Measurements from ENCODE around the gene ADAP1. TPM values are rescaled to one million over a fixed set of nuclear protein-coding genes. Genes with fewer than 3 reads are reported as not detected.

ADAP1 gene
- total RNA-seq, 2 donors from 2014 or later, result 3.8 to 6.5 TPM

DNA sequence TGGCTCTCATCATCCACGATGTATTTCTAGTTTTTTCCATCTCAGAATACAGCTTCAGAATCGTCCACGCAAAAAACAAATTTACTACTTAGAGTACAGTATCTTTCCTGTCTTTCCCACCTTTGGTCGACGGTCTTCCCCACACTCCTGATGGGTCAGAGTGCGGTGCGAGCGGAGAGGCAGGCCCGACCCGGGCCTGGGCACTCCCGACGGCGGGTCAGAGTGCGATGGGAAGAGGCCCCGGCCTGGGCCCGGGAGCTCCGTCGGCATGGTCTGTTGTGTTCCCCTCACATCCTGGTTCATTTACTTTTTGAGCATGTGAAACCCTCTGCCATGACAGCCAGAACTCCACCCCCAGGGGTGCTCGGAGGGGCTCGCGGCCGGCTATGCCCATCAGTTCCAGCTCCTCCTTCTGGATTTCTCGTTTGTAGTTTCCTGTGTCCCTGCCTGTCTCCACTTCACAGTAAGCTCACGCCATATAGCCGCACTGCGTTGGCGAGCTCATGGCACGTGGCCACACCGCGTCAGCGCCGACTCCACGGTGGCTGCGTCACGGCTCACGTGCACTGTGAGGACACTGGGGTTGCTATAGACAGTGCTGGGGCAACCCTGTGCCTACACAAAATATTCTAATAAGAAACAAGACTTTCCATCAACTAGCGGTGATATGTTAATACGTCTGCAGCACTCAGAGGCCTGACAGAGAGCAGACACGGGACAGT, 13.0 kb upstream of the ADAP1 start:
- WGBS, 2 experiments (ENCODE audit: insufficient coverage in 1 of 2, insufficient read length in 1 of 2), result 94 to 97% methylated on average over 29 to 39 of the region's 39 CpGs
- H3K27me3 ChIP-seq (ENCODE audit: control insufficient read depth, insufficient read depth, low read length, poor library complexity, severe bottlenecking), result no peaks in the 10 kb centered on the region
- Mint-ChIP-seq H3K36me3 (ENCODE audit: low read depth) (peaks cover 36% of the 10 kb centered on the region), H3K27me3 (ENCODE audit: insufficient read depth) (no peaks in the 10 kb centered on the region), H3K4me3 (no peak overlapping the region), H3K27ac (no peak overlapping the region), H3K4me1 (peaks cover 4% of the 10 kb centered on the region), H3K9me3 (no peaks in the 10 kb centered on the region)
- no peaks in the 10 kb centered on the region for H3K4me1 ChIP-seq (ENCODE audit: control insufficient read depth, insufficient read depth, low read length)
- no peak overlapping the region for H3K4me3 ChIP-seq (ENCODE audit: low read length)
- no peak for DNase-seq
- no peaks in the 10 kb centered on the region for H3K9me3 ChIP-seq (ENCODE audit: control insufficient read depth, low read length)
- TF ChIP-seq, protein P1, sequence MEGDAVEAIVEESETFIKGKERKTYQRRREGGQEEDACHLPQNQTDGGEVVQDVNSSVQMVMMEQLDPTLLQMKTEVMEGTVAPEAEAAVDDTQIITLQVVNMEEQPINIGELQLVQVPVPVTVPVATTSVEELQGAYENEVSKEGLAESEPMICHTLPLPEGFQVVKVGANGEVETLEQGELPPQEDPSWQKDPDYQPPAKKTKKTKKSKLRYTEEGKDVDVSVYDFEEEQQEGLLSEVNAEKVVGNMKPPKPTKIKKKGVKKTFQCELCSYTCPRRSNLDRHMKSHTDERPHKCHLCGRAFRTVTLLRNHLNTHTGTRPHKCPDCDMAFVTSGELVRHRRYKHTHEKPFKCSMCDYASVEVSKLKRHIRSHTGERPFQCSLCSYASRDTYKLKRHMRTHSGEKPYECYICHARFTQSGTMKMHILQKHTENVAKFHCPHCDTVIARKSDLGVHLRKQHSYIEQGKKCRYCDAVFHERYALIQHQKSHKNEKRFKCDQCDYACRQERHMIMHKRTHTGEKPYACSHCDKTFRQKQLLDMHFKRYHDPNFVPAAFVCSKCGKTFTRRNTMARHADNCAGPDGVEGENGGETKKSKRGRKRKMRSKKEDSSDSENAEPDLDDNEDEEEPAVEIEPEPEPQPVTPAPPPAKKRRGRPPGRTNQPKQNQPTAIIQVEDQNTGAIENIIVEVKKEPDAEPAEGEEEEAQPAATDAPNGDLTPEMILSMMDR (conservative IDR thresholded peaks at IDR 0.05), result no peak
- peaks cover 39% of the 10 kb centered on the region for H3K36me3 ChIP-seq (ENCODE audit: control insufficient read depth, insufficient read depth, low read length)
- no peak overlapping the region for H3K9ac ChIP-seq (ENCODE audit: extremely low read depth, low read length, poor library complexity, severe bottlenecking)
- no peak overlapping the region for H3K27ac ChIP-seq (ENCODE audit: low read depth, low read length)

DNA sequence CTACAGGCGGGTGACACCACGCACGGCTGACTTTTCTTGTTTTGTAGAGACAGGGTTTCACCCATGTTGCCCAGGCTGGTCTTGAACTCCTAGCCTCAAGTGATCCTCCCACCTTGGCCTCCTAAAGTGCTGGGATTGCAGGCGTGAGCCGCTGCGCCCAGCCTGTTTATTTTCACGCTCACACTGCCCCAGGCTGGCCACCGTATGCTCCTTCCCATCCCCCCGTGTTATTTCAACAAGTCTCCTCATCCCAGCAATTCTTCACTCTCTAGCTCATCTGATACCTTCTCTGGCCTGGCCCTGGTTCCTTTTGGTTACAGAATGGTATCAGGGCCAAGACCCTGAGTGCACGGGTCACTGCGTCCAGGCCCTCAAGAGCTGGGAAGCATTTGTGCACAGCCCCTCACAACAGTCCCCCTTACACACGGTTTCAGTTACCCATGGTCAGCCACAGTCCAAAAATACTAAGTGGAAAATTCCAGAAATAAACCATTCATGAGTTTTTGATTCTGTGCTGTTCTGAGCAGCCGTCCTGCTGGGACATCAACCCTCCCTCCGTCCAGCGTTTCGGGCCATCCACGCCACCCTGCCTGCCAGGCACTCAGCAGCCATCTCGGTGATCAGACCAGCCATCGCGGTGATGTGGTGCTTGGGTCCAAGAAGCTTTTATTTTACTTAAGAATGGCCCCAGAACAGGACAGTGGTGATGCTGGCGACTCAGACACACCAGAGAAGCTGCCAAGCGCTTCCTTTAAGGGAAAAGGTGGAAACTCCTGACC, 12.0 kb upstream of the ADAP1 start:
- DNase-seq, result no peak
- H3K4me3 ChIP-seq (ENCODE audit: low read length), result no peak overlapping the region
- Mint-ChIP-seq H3K4me1 (peaks cover 4% of the 10 kb centered on the region), H3K36me3 (ENCODE audit: low read depth) (peaks cover 28% of the 10 kb centered on the region), H3K27me3 (ENCODE audit: insufficient read depth) (no peaks in the 10 kb centered on the region), H3K9me3 (peaks cover 1% of the 10 kb centered on the region), H3K27ac (no peak overlapping the region), H3K4me3 (no peak overlapping the region)
- no peak overlapping the region for H3K9ac ChIP-seq (ENCODE audit: extremely low read depth, low read length, poor library complexity, severe bottlenecking)
- H3K9me3 ChIP-seq (ENCODE audit: control insufficient read depth, low read length), result no peaks in the 10 kb centered on the region
- peaks cover 31% of the 10 kb centered on the region for H3K36me3 ChIP-seq (ENCODE audit: control insufficient read depth, insufficient read depth, low read length)
- TF ChIP-seq, protein P1 (conservative IDR thresholded peaks at IDR 0.05), result no peak
- H3K27ac ChIP-seq (ENCODE audit: low read depth, low read length), result no peak overlapping the region
- no peaks in the 10 kb centered on the region for H3K4me1 ChIP-seq (ENCODE audit: control insufficient read depth, insufficient read depth, low read length)
- 95 to 96% methylated on average over 22 of the region's 22 CpGs for WGBS, 2 experiments (ENCODE audit: insufficient coverage in 1 of 2, insufficient read length in 1 of 2)
- no peaks in the 10 kb centered on the region for H3K27me3 ChIP-seq (ENCODE audit: control insufficient read depth, insufficient read depth, low read length, poor library complexity, severe bottlenecking)

DNA sequence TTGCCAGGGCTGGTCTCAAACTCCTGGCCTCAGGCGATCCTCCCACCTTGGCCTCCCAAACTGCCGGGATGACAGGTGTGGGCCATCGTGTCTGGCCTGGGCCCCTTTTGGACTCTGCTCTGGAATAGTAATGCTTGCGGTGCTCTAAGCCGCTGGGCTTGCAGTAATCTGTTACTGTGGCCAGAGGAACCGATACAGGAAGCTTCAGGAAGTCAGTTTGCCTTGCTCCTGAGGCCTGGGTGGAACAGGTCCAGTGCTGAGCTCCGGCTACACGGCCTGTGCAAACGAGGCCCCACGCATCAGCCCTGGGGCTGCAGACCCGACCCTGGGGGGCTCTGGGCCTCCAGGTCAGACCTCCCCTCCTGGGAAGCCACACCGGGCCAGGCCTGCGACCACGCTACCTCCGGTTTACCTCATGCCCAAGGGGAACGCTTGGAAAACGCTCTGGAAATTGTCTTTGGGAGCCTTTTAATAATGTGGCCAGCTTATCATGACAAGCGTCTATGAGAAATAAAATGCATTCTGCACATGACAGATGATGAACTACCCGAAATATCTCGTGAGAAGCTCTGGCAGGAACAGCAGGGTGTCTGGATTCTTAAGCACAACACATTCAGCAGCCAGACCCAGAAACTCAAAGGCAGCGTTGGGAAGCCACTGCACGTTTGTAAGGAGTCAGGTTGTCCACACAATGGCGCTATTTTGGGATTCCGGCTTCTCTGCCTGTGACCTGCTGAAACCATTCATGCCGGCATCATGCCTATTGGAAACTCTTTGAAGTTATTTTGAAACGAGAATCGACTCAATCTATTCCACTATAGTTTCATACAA, 10.1 kb upstream of the ADAP1 start:
- no peaks in the 10 kb centered on the region for H3K4me1 ChIP-seq (ENCODE audit: control insufficient read depth, insufficient read depth, low read length)
- Mint-ChIP-seq H3K4me3 (no peak overlapping the region), H3K9me3 (peaks cover 1% of the 10 kb centered on the region), H3K27me3 (ENCODE audit: insufficient read depth) (no peaks in the 10 kb centered on the region), H3K36me3 (ENCODE audit: low read depth) (peaks cover 18% of the 10 kb centered on the region), H3K27ac (peak overlapping the region; percentile 8), H3K4me1 (no peaks in the 10 kb centered on the region)
- DNase-seq, result peak; percentile 78
- peak overlapping the region; percentile 59 for H3K27ac ChIP-seq (ENCODE audit: low read depth, low read length)
- H3K27me3 ChIP-seq (ENCODE audit: control insufficient read depth, insufficient read depth, low read length, poor library complexity, severe bottlenecking), result no peaks in the 10 kb centered on the region
- H3K9me3 ChIP-seq (ENCODE audit: control insufficient read depth, low read length), result no peaks in the 10 kb centered on the region
- TF ChIP-seq, protein P1 (conservative IDR thresholded peaks at IDR 0.05), result peak; percentile 60
- peaks cover 23% of the 10 kb centered on the region for H3K36me3 ChIP-seq (ENCODE audit: control insufficient read depth, insufficient read depth, low read length)
- H3K9ac ChIP-seq (ENCODE audit: extremely low read depth, low read length, poor library complexity, severe bottlenecking), result no peak overlapping the region
- no peak overlapping the region for H3K4me3 ChIP-seq (ENCODE audit: low read length)
- 85 to 90% methylated on average over 26 to 27 of the region's 27 CpGs for WGBS, 2 experiments (ENCODE audit: insufficient coverage in 1 of 2, insufficient read length in 1 of 2)
